HEK293 (cell line): Measurements from ENCODE around the gene CCDC92.

Source experiments
- MZF1 ChIP-seq: fragments of 450-650 bp; formaldehyde crosslinking; IDR thresholded peaks from 2 replicates; pipeline ENCODE4 v1.5.1; 2017; ENCODE audit warnings: missing biosample characterization, missing genetic modification characterization, borderline replicate concordance
- SP2 ChIP-seq: fragments of 450-650 bp; formaldehyde crosslinking; IDR thresholded peaks from 2 replicates; pipeline ENCODE4 v1.5.1; 2016; ENCODE audit warnings: missing biosample characterization, missing genetic modification characterization
- ZBTB17 ChIP-seq: fragments of 450-650 bp; formaldehyde crosslinking; IDR thresholded peaks from 2 replicates; pipeline ENCODE4 v1.5.1; 2016; ENCODE audit warnings: missing biosample characterization, missing genetic modification characterization
- ZBTB21 ChIP-seq: fragments of 450-650 bp; formaldehyde crosslinking; IDR thresholded peaks from 2 replicates; pipeline ENCODE4 v1.5.1; 2017; ENCODE audit warnings: missing biosample characterization, missing genetic modification characterization
- ZNF274 ChIP-seq, 2 experiments: fragments of 200-500 bp in 1 of 2; fragments of 450-650 bp in 1 of 2; sonication (Bioruptor generic) in 1 of 2; formaldehyde crosslinking in 1 of 2; IDR thresholded peaks; 2 replicates each; pipeline versions ENCODE4 v1.5.1 to v1.6.1; 2014 to 2016; ENCODE audit warnings: borderline replicate concordance in 1 of 2, inconsistent platforms in 1 of 2, low read length in 1 of 2, missing biosample characterization in 1 of 2, missing genetic modification characterization in 1 of 2
- ZNF623 ChIP-seq: fragments of 450-650 bp; formaldehyde crosslinking; IDR thresholded peaks from 2 replicates; pipeline ENCODE4 v1.5.1; 2016; ENCODE audit warnings: missing biosample characterization, missing genetic modification characterization
- TF ChIP-seq, protein P1 (sequence below): fragments of 450-650 bp; formaldehyde crosslinking; IDR thresholded peaks from 2 replicates; pipeline ENCODE4 v1.5.1; 2016; ENCODE audit warnings: missing biosample characterization, missing genetic modification characterization

DNA sequence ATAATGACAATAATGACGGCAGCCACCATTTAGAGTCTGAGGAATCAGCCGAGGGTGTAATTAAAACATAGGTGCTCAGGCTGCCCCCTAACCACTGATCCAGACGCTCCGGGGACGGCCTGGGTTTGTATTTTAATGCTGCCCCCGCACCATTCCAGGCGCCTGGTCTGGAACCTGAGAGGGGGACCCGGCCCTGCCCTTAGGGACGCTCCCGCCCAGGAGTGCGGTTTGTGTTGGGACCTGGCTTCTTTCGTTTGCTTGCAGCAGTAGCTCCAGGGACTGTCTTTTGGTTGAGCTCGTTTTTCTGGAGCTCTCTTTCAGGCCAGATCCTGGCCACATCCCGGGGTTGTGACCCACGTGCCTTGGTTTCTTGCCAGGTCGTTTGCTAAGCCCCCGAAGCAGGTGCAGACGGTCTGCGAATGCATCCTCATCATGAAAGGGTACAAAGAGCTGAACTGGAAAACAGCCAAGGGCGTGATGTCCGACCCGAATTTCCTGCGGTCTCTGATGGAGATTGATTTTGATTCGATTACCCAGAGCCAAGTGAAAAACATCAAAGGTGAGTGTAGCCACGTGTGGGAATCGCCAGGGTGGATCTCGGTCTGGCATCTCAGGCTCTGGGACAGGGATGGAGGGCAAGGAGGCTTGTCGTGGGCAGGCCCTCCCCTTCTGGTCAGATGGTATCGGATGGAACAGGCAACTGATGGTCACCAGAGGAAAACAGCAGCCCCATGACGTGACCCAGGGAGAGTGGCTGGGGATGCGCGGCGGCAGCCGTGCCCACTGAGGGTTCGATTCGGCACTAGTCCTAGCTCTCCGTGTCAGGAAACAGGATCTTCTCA lies 63.5 kb downstream of the CCDC92 start:
- TF ChIP-seq ZNF274 (IDR thresholded peaks at IDR 0.05; ENCODE audit: low read length) (no peak), ZNF274 (tag by site-specific recombination; IDR thresholded peaks at IDR 0.05; ENCODE audit: borderline replicate concordance) (no peak), ZNF623 (tag by site-specific recombination) (no peak), SP2 (no peak), ZBTB21 (no peak), ZBTB17 (no peak), MZF1 (tag by site-specific recombination) (no peak)
- TF ChIP-seq, protein P1, sequence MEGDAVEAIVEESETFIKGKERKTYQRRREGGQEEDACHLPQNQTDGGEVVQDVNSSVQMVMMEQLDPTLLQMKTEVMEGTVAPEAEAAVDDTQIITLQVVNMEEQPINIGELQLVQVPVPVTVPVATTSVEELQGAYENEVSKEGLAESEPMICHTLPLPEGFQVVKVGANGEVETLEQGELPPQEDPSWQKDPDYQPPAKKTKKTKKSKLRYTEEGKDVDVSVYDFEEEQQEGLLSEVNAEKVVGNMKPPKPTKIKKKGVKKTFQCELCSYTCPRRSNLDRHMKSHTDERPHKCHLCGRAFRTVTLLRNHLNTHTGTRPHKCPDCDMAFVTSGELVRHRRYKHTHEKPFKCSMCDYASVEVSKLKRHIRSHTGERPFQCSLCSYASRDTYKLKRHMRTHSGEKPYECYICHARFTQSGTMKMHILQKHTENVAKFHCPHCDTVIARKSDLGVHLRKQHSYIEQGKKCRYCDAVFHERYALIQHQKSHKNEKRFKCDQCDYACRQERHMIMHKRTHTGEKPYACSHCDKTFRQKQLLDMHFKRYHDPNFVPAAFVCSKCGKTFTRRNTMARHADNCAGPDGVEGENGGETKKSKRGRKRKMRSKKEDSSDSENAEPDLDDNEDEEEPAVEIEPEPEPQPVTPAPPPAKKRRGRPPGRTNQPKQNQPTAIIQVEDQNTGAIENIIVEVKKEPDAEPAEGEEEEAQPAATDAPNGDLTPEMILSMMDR: no peak
